ENCODE measurements around the gene LENG9.

The LENG9 gene

GRCh38 chr19:54448774-54449700 lies 14.5 kb downstream of the LENG9 start, which contains the start of gene LENG8 (continued):
- no peak; the same call in 1 of the 2 replicates for TF ChIP-seq OVOL3 (tag by site-specific recombination; IDR thresholded peaks at IDR 0.05)
- no peak for TF ChIP-seq ZNF426 (tag by site-specific recombination; IDR thresholded peaks at IDR 0.05)
- TF ChIP-seq ZNF580 (tag by site-specific recombination; IDR thresholded peaks at IDR 0.05), result peak; percentile 81
- TF ChIP-seq ZNF660 (tag by site-specific recombination; IDR thresholded peaks at IDR 0.05), result peak; percentile 76
- no peak for TF ChIP-seq ZNF664 (tag by site-specific recombination; IDR thresholded peaks at IDR 0.05)
- TF ChIP-seq GLIS1 (tag by site-specific recombination; IDR thresholded peaks at IDR 0.05), result peak; percentile 25; the same call in 1 of the 2 replicates
- no peak for TF ChIP-seq ZNF324 (tag by site-specific recombination; IDR thresholded peaks at IDR 0.05)
- no peak for TF ChIP-seq ZNF292 (tag by site-specific recombination; IDR thresholded peaks at IDR 0.05; ENCODE audit: borderline replicate concordance, low read depth)
- peak; percentile 48; the same call in 1 of the 2 replicates for TF ChIP-seq ZNF600 (tag by site-specific recombination; IDR thresholded peaks at IDR 0.05)
- no peak for TF ChIP-seq WT1 (tag by site-specific recombination; IDR thresholded peaks at IDR 0.05)
- no peak for TF ChIP-seq ZNF837 (tag by site-specific recombination; IDR thresholded peaks at IDR 0.05)
- TF ChIP-seq ZNF514 (tag by site-specific recombination; IDR thresholded peaks at IDR 0.05), result no peak
- TF ChIP-seq ZNF26 (tag by site-specific recombination; IDR thresholded peaks at IDR 0.05), result no peak
- TF ChIP-seq ZNF624 (tag by site-specific recombination; IDR thresholded peaks at IDR 0.05), result no peak
- TF ChIP-seq ZNF148 (tag by site-specific recombination; IDR thresholded peaks at IDR 0.05; ENCODE audit: borderline replicate concordance), result no peak
- TF ChIP-seq ZNF138 (tag by site-specific recombination; IDR thresholded peaks at IDR 0.05; ENCODE audit: borderline replicate concordance), result peak; percentile 4; the same call in 1 of the 2 replicates
- peak; percentile 62 for TF ChIP-seq ZFP69B (tag by site-specific recombination; IDR thresholded peaks at IDR 0.05)
- no peak for TF ChIP-seq PRDM1 (tag by site-specific recombination; IDR thresholded peaks at IDR 0.05)
- TF ChIP-seq ZNF248 (tag by site-specific recombination; IDR thresholded peaks at IDR 0.05), result no peak
- no peak for TF ChIP-seq MZF1 (tag by site-specific recombination; IDR thresholded peaks at IDR 0.05; ENCODE audit: borderline replicate concordance)
- no peak for TF ChIP-seq TCF7L2 (IDR thresholded peaks at IDR 0.05; ENCODE audit: borderline replicate concordance, low read depth, low read length)
- TF ChIP-seq ZNF76 (tag by site-specific recombination; IDR thresholded peaks at IDR 0.05; ENCODE audit: borderline replicate concordance, low read depth), result peak; percentile 18; the same call in 1 of the 2 replicates
- peak; percentile 18; the same call in 1 of the 2 replicates for TF ChIP-seq ZSCAN16 (tag by site-specific recombination; IDR thresholded peaks at IDR 0.05)
- TF ChIP-seq ZNF302 (tag by site-specific recombination; IDR thresholded peaks at IDR 0.05; ENCODE audit: low read depth), result no peak
- peak; percentile 53; the same call in 1 of the 2 replicates for TF ChIP-seq ZIC2 (tag by site-specific recombination; IDR thresholded peaks at IDR 0.05)
- peak; percentile 51; the same call in 1 of the 2 replicates for TF ChIP-seq ZSCAN5A (tag by site-specific recombination; IDR thresholded peaks at IDR 0.05)
- TF ChIP-seq ZNF530 (tag by site-specific recombination; IDR thresholded peaks at IDR 0.05; ENCODE audit: low read depth), result no peak
- TF ChIP-seq ZNF704 (tag by site-specific recombination; IDR thresholded peaks at IDR 0.05), result no peak
- no peak for TF ChIP-seq ZSCAN23 (tag by site-specific recombination; IDR thresholded peaks at IDR 0.05)
- no peak for TF ChIP-seq ZNF133 (tag by site-specific recombination; IDR thresholded peaks at IDR 0.05)
- TF ChIP-seq CTCF (tag by site-specific recombination; IDR thresholded peaks at IDR 0.05), result peak; percentile 23; the same call in 1 of the 2 replicates
